ENCODE results near the gene C6orf62. TPM values are rescaled to one million over a fixed set of nuclear protein-coding genes. Genes with fewer than 3 reads are reported as not detected.

The C6orf62 gene
- polyA plus RNA-seq, 3 donors, result 45.5 to 78.8 (median 55.4) TPM

DNA sequence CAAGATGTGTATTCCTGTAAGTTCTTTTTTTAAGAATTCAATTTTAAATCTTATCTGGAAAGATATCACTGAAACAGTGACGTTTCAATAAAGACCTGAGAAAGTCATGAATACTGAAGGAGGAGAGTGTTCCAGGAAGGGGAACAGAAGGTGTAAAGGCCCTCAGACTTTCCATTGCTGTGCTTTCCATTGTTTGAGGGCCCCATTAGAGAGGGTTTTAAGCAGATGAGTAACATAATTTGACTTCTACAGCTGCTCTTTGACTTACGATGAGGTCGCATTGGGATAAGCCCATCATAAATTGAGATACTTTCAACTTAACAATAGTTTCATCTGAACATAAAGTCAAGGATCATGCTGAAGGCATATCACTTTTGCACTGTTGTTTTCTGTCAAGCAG lies 27.4 kb downstream of the C6orf62 start:
- TF ChIP-seq CTCF (IDR thresholded peaks at IDR 0.05), result no peak
- Histone ChIP-seq H3K4me2 (replicated peaks; ENCODE audit: extremely low read depth, low read length, poor library complexity, severe bottlenecking) (no peak overlapping the region), H3K79me2 (ENCODE audit: insufficient read depth, low read length) (no peaks in the 10 kb centered on the region), H3K27me3 (ENCODE audit: control insufficient read depth in 2 of 2, insufficient read depth in 2 of 2, low read length in 2 of 2) (no peaks in the 10 kb centered on the region), H3K9ac (ENCODE audit: insufficient read depth, low read length, poor library complexity, severe bottlenecking) (no peak overlapping the region), H3K36me3 (replicated peaks in 1 of 2; ENCODE audit: control insufficient read depth in 1 of 2, insufficient read depth in 2 of 2, low read length in 2 of 2) (no peaks in the 10 kb centered on the region), H3K27ac (ENCODE audit: low read depth in 1 of 2, low read length in 2 of 2) (no peak overlapping the region), H3K9me3 (replicated peaks in 1 of 2; ENCODE audit: control insufficient read depth in 1 of 2, insufficient read depth in 1 of 2, low read length in 2 of 2) (no peaks in the 10 kb centered on the region), H3K4me3 (replicated peaks in 1 of 3; ENCODE audit: low read depth in 2 of 3, low read length in 3 of 3) (no peak overlapping the region), H2AFZ (ENCODE audit: insufficient read depth, low read depth, low read length, poor library complexity, severe bottlenecking) (no peak overlapping the region), H4K20me1 (ENCODE audit: insufficient read depth, low read length) (no peaks in the 10 kb centered on the region), H3K4me1 (ENCODE audit: control insufficient read depth in 1 of 2, insufficient read depth in 2 of 2, low read length in 2 of 2) (peaks cover 6 to 7% of the 10 kb centered on the region in 2 donors)
- intact Hi-C loops (cut with micrococcal nuclease), result loop anchor here in 1 of 2 donors (10.0 kb wide), 1 partner anchor 257 kb away; no protein-coding TSS in a partner anchor
- Mint-ChIP-seq H3K4me1 (peaks cover 8% of the 10 kb centered on the region), H3K36me3 (peaks cover 0 to 6% of the 10 kb centered on the region in 2 donors), H3K27ac (no peak overlapping the region), H3K4me3 (no peak overlapping the region), H3K27me3 (ENCODE audit: low read depth in 3 of 3) (no peaks in the 10 kb centered on the region), H3K9me3 (no peaks in the 10 kb centered on the region)
- no peak for DNase-seq
- WGBS (ENCODE audit: insufficient coverage), result 95% methylated on average over 3 of the region's 3 CpGs

DNA sequence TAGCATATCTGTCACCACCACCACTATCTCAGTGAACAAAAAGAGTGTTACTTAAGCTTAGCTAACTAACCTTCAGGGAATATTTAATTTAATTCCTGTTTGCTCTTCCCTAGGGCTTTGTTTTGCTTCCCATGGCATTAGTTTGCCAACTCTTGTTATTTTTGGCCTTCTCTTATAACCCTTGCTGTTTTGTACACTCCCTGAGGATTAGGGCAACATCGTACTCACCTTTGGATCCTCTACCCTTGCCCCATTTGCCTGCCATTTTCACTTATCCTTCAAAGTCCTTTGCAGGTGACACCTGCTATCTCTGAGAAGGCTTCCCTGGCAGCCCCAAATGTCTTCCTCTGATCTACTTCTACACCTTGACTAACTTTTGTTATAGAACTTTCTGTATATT lies 28.4 kb downstream of the C6orf62 start:
- Mint-ChIP-seq H3K27ac (no peak overlapping the region), H3K27me3 (ENCODE audit: low read depth in 3 of 3) (no peaks in the 10 kb centered on the region), H3K9me3 (no peaks in the 10 kb centered on the region), H3K36me3 (peaks cover 0 to 6% of the 10 kb centered on the region in 2 donors), H3K4me3 (no peak overlapping the region), H3K4me1 (peaks cover 11% of the 10 kb centered on the region)
- Histone ChIP-seq H3K9ac (ENCODE audit: insufficient read depth, low read length, poor library complexity, severe bottlenecking) (no peak overlapping the region), H3K27me3 (ENCODE audit: control insufficient read depth in 2 of 2, insufficient read depth in 2 of 2, low read length in 2 of 2) (no peaks in the 10 kb centered on the region), H3K4me3 (replicated peaks in 1 of 3; ENCODE audit: low read depth in 2 of 3, low read length in 3 of 3) (no peak overlapping the region), H3K36me3 (replicated peaks in 1 of 2; ENCODE audit: control insufficient read depth in 1 of 2, insufficient read depth in 2 of 2, low read length in 2 of 2) (no peaks in the 10 kb centered on the region), H3K4me1 (ENCODE audit: control insufficient read depth in 1 of 2, insufficient read depth in 2 of 2, low read length in 2 of 2) (peaks cover 6 to 9% of the 10 kb centered on the region in 2 donors), H2AFZ (ENCODE audit: insufficient read depth, low read depth, low read length, poor library complexity, severe bottlenecking) (no peak overlapping the region), H3K4me2 (replicated peaks; ENCODE audit: extremely low read depth, low read length, poor library complexity, severe bottlenecking) (no peak overlapping the region), H3K9me3 (replicated peaks in 1 of 2; ENCODE audit: control insufficient read depth in 1 of 2, insufficient read depth in 1 of 2, low read length in 2 of 2) (no peaks in the 10 kb centered on the region), H4K20me1 (ENCODE audit: insufficient read depth, low read length) (no peaks in the 10 kb centered on the region), H3K27ac (ENCODE audit: low read depth in 1 of 2, low read length in 2 of 2) (no peak overlapping the region), H3K79me2 (ENCODE audit: insufficient read depth, low read length) (no peaks in the 10 kb centered on the region)
- WGBS (ENCODE audit: insufficient coverage), result 100% methylated on average over 1 of the region's 1 CpG
- no peak for DNase-seq
- TF ChIP-seq CTCF (IDR thresholded peaks at IDR 0.05), result no peak
- intact Hi-C loops (cut with micrococcal nuclease), result loop anchor here in 1 of 2 donors (10.0 kb wide), 1 partner anchor 256 kb away; no protein-coding TSS in a partner anchor
